Peyer's patch (tissue), 4 donors: Measurements from ENCODE around the gene FITM1. TPM values are rescaled to one million over a fixed set of nuclear protein-coding genes. Genes with fewer than 3 reads are reported as not detected.
A peak's percentile ranks its signal among the peaks of the same experiment; 100 is the strongest.

Source experiments
- DNase-seq, 3 donors: peaks; one replicate each; pipeline ENCODE4 v3.0.0-alpha.2; 2017 to 2019
- H3K27ac ChIP-seq, 4 donors: fragments of 200-600 bp; sonication (generic); one replicate each; pipeline ENCODE4 v1.5.1; 2016 to 2019
- H3K27me3 ChIP-seq, 2 donors: fragments of 200-600 bp; sonication (generic); one replicate each; pipeline ENCODE4 v1.5.1; 2019
- H3K36me3 ChIP-seq, 3 donors: fragments of 200-600 bp; sonication (generic); one replicate each; pipeline ENCODE4 v1.5.1; 2016 to 2019
- H3K4me1 ChIP-seq, 4 donors: fragments of 200-600 bp; sonication (generic); one replicate each; pipeline ENCODE4 v1.5.1; 2016 to 2019
- H3K4me3 ChIP-seq, 4 donors: fragments of 200-600 bp; sonication (generic); 1 replicate in 3 of 4; 2 replicates in 1 of 4; pipeline ENCODE4 v1.5.1; 2016 to 2019; ENCODE audit warnings: mild to moderate bottlenecking in 1 of 4
- H3K9me3 ChIP-seq, 4 donors: fragments of 200-600 bp; sonication (generic); one replicate each; pipeline ENCODE4 v1.5.1; 2016 to 2019; ENCODE audit warnings: mild to moderate bottlenecking in 1 of 4
- CTCF ChIP-seq, 6 experiments: fragments of 450-650 bp in 4 of 6; fragments of 200-600 bp in 2 of 6; sonication (generic) in 1 of 6; IDR thresholded peaks; one replicate each; pipeline ENCODE4 v1.5.1; 2017 to 2019; ENCODE audit warnings: antibody characterized with exemption in 6 of 6, mild to moderate bottlenecking in 3 of 6, moderate library complexity in 1 of 6
- POLR2A ChIP-seq, 2 donors: fragments of 450-650 bp; IDR thresholded peaks; one replicate each; pipeline ENCODE4 v1.5.1; 2017; ENCODE audit warnings: antibody characterized with exemption in 2 of 2, mild to moderate bottlenecking in 2 of 2, moderate library complexity in 2 of 2
- total RNA-seq, 4 donors: library from RNA; depleted of rRNA; stranded (reverse); fragments of >200 nt; gene quantifications; one replicate each; pipeline ENCODE4 v1.1.0, GENCODE V29; 2016

Gene FITM1
- total RNA-seq, 4 donors from 2014 or later, result 2.6 to 11.3 (median 3.9) TPM; not detected in 1

- DNase-seq, result no peak
- Histone ChIP-seq H3K4me1 (peaks cover 0 to 9% (median 3%) of the 10 kb centered on the region in 4 donors), H3K4me3 (no peak overlapping the region), H3K9me3 (no peaks in the 10 kb centered on the region), H3K27me3 (no peaks in the 10 kb centered on the region), H3K36me3 (peaks cover 0 to 22% (median 0%) of the 10 kb centered on the region in 3 donors), H3K27ac (no peak overlapping the region)
- TF ChIP-seq CTCF (IDR thresholded peaks at IDR 0.05) (no peak), POLR2A (IDR thresholded peaks at IDR 0.05) (no peak)
Measured at GRCh38 chr14:24106672-24107271, 23.7 kb upstream of the FITM1 start.

DNA sequence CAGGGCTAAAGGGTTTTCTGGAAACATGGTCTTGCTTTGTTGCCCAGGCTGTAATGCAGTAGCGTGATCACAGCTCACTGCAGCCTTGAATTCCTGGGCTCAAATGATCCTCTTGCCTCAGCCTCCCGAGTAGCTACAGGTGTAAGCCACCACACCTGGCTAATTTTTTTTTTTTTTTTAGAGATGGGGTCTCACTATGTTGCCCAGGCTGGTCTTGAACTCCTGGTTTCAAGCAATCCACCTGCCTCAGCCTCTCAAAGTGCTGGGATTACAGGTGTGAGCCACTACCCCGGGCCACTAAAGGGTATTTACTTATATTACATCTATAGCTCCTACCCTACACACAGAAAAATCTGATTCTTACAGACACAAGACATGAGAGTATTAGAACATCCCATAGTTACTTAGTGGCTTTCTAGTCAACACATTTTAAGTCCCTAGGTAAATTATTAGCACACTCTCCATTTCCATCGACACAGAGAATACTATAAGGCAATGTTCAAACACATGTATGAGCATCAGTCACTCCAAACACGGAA, 22.1 kb upstream of the FITM1 start:
- Histone ChIP-seq H3K36me3 (peaks cover 0 to 5% (median 0%) of the 10 kb centered on the region in 3 donors), H3K4me3 (no peak overlapping the region), H3K4me1 (peaks cover 0 to 9% (median 5%) of the 10 kb centered on the region in 4 donors), H3K27ac (peak overlapping the region; percentile 11 to 72 (median 40)), H3K27me3 (no peaks in the 10 kb centered on the region), H3K9me3 (no peaks in the 10 kb centered on the region)
- TF ChIP-seq POLR2A (IDR thresholded peaks at IDR 0.05) (no peak), CTCF (IDR thresholded peaks at IDR 0.05) (no peak)
- no peak for DNase-seq

GRCh38 chr14:24110060-24110459, 20.4 kb upstream of the FITM1 start:
- Histone ChIP-seq H3K36me3 (no peaks in the 10 kb centered on the region), H3K9me3 (no peaks in the 10 kb centered on the region), H3K4me3 (no peak overlapping the region), H3K4me1 (peaks cover 0 to 10% (median 8%) of the 10 kb centered on the region in 4 donors), H3K27me3 (no peaks in the 10 kb centered on the region), H3K27ac (peak overlapping the region in 1 of 4 donors; percentile 23)
- TF ChIP-seq POLR2A (IDR thresholded peaks at IDR 0.05) (no peak), CTCF (IDR thresholded peaks at IDR 0.05) (no peak)
- no peak for DNase-seq

GRCh38 chr14:24110523-24110922, 19.9 kb upstream of the FITM1 start:
- peak overlapping the region in 2 of 4 donors; percentile 23 to 35 for H3K27ac ChIP-seq
- no peaks in the 10 kb centered on the region for H3K27me3 ChIP-seq
- H3K36me3 ChIP-seq, result no peaks in the 10 kb centered on the region
- peaks cover 0 to 12% (median 8%) of the 10 kb centered on the region in 4 donors for H3K4me1 ChIP-seq
- DNase-seq, result no peak
- TF ChIP-seq CTCF (IDR thresholded peaks at IDR 0.05), result no peak
- TF ChIP-seq POLR2A (IDR thresholded peaks at IDR 0.05), result no peak
- H3K9me3 ChIP-seq, result no peaks in the 10 kb centered on the region
- H3K4me3 ChIP-seq, result no peak overlapping the region

- Histone ChIP-seq H3K27ac (peak overlapping the region; percentile 94 to 99 (median 97)), H3K4me3 (peak overlapping the region; percentile 50 to 89 (median 72)), H3K9me3 (no peaks in the 10 kb centered on the region), H3K27me3 (no peaks in the 10 kb centered on the region), H3K36me3 (peaks cover 0 to 17% (median 0%) of the 10 kb centered on the region in 3 donors), H3K4me1 (peaks cover 9 to 31% (median 11%) of the 10 kb centered on the region in 4 donors)
- TF ChIP-seq POLR2A (IDR thresholded peaks at IDR 0.05), result no peak
- no peak for TF ChIP-seq CTCF (IDR thresholded peaks at IDR 0.05)
- no peak for DNase-seq
Measured at GRCh38 chr14:24113379-24113800, 17.1 kb upstream of the FITM1 start.
